HUES6 (cell line): ENCODE data around the gene LRRC56.
"Not testable (repeated sequence)": the region's sequence is repeated elsewhere in the genome, so short reads cannot be mapped to it uniquely, and the experiment has no call there.

Experiments
- H3K27ac ChIP-seq: 2 replicates; pipeline ENCODE4 v1.7.0; 2013; ENCODE audit warnings: low read depth, mild to moderate bottlenecking, low read length, inconsistent platforms
- H3K27me3 ChIP-seq: 2 replicates; pipeline ENCODE4 v1.6.1; 2013; ENCODE audit warnings: low read length; ENCODE audit not compliant: control insufficient read depth, insufficient read depth
- H3K36me3 ChIP-seq: 2 replicates; pipeline ENCODE4 v1.6.1; 2013; ENCODE audit warnings: low read length; ENCODE audit not compliant: control insufficient read depth, insufficient read depth
- H3K4me1 ChIP-seq: 2 replicates; pipeline ENCODE4 v1.6.1; 2013; ENCODE audit warnings: low read length; ENCODE audit not compliant: control insufficient read depth, insufficient read depth
- H3K4me3 ChIP-seq: 2 replicates; pipeline ENCODE4 v1.5.1; 2013; ENCODE audit warnings: low read depth, low read length
- H3K9ac ChIP-seq: one replicate; pipeline ENCODE4 v1.6.1; 2013; ENCODE audit warnings: mild to moderate bottlenecking, low read length
- H3K9me3 ChIP-seq: 2 replicates; pipeline ENCODE4 v1.6.1; 2013; ENCODE audit warnings: low read depth, low read length; ENCODE audit not compliant: control insufficient read depth, insufficient read depth

LRRC56 gene

DNA sequence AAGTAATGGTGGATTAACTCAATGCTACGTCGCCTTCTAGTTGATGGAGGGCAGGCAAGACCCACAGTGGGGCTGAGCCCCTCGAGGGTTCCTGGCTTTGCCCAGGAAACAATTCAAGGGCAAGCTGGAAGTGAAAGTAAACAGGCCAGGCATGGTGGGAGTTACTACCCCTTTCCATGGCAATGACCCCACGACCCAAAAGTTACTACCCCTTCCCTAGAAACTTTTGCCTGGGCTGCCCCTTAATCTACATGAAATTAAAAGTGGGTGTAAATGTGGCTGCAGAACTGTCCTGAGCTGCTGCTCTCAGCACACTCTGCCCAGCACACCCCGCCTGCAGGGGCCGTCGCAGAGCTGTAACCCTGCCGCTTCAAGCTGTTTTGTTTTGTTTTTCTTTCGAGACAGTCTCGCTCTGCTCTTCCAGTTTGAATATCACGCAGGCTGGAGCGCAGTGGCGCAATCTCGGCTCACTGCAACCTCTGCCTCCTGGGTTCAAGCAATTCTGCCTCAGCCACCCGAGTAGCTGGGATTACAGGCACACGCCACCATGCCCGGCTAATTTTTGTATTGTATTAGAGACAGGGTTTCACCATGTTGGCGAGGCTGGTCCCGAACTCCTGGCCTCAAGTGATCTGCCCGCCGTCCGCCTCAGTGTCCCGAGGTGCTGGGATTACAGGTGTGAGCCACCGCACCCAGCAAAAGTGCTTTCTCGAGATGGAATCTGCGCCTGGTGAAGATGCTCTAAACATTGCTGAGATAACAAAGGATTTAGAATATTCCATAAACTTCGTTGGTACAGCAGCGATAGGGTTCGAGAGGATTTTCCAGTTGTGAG, 24.3 kb upstream of the LRRC56 start:
- Histone ChIP-seq H3K27me3 (no peaks in the 10 kb centered on the region), H3K36me3 (peaks cover 4% of the 10 kb centered on the region), H3K9ac (no peak overlapping the region), H3K27ac (no peak overlapping the region), H3K4me1 (no peaks in the 10 kb centered on the region), H3K4me3 (no peak overlapping the region), H3K9me3 (peaks cover 22% of the 10 kb centered on the region)

DNA sequence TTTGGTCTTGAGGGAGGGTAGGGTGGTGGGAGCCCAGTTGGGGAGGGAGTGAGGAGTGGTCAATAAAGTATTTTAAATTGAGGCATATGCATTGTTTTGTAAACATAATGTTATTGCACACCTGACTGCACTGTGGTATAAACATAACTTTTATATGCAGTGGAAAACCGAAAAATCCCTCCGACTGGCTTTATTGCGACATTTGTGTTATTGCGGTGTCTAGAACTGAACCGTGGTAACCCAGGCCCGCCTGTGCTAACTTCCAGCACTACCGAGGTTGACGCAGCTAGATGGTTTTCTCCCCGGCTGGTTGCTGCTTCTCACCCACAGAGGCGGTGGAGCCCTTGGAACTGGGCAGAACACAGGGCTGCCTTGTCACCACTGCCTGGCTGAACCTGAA, 22.7 kb upstream of the LRRC56 start:
- H3K36me3 ChIP-seq = no peaks in the 10 kb centered on the region; the same call in none of the 2 replicates
- no peak overlapping the region for H3K27ac ChIP-seq
- H3K4me1 ChIP-seq = no peaks in the 10 kb centered on the region
- H3K27me3 ChIP-seq = no peaks in the 10 kb centered on the region
- H3K9ac ChIP-seq = no peak overlapping the region
- no peak overlapping the region for H3K4me3 ChIP-seq
- peaks cover 26% of the 10 kb centered on the region for H3K9me3 ChIP-seq

- Histone ChIP-seq H3K4me3 (no peak overlapping the region), H3K4me1 (no peaks in the 10 kb centered on the region), H3K27me3 (no peaks in the 10 kb centered on the region), H3K9me3 (peaks cover 26% of the 10 kb centered on the region), H3K36me3 (no peaks in the 10 kb centered on the region; the same call in none of the 2 replicates), H3K9ac (no peak overlapping the region), H3K27ac (no peak overlapping the region)
Observed at GRCh38 chr11:515131-515530, 22.2 kb upstream of the LRRC56 start.

- Histone ChIP-seq H3K27ac (no peak overlapping the region), H3K36me3 (no peaks in the 10 kb centered on the region; the same call in 1 of the 2 replicates), H3K9me3 (peaks cover 26% of the 10 kb centered on the region), H3K4me3 (no peak overlapping the region), H3K27me3 (no peaks in the 10 kb centered on the region), H3K4me1 (no peaks in the 10 kb centered on the region), H3K9ac (no peak overlapping the region)
Observed at GRCh38 chr11:516400-516799, 20.9 kb upstream of the LRRC56 start.

DNA sequence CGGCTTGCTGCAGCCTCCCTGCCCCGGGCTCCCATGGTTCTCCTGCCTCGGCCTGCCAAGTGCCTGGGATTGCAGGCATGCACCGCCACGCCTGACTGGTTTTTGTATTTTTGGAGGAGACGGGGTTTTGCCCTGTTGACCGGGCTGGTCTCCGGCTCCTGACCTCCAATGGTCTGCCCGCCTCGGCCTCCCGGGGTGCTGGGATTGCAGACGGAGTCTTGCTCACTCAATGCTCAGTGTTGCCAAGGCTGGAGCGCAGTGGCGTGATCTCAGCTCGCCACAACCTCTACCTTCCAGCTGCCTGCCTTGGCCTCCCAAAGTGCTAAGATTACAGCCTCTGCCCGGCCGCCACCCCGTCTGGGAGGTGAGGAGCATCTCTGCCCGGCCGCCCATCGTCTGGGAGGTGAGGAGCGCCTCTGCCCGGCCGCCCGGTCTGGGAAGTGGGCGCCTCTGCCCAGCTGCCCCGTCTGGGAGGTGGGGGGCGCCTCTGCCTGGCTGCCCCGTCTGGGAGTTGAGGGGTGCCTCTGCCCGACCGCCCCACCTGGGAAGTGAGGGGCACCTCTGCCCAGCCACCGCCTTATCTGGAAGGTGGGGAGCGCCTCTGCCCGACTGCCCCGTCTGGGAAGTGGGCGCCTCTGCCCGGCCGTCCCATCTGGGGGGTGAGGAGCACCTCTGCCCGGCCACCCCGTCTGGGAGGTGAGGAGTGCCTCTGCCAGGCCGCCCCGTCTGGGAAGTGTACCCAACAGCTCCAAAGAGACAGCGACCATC, 20.2 kb upstream of the LRRC56 start:
- not testable (repeated sequence) for H3K27me3 ChIP-seq, H3K36me3 ChIP-seq, H3K4me3 ChIP-seq, H3K4me1 ChIP-seq, H3K9ac ChIP-seq, H3K27ac ChIP-seq
- H3K9me3 ChIP-seq = peaks cover 26% of the 10 kb centered on the region

GRCh38 chr11:518463-519202, 18.7 kb upstream of the LRRC56 start:
- no peak overlapping the region for H3K27ac ChIP-seq

GRCh38 chr11:520428-521176, 16.7 kb upstream of the LRRC56 start:
- H3K9me3 ChIP-seq = peaks cover 21% of the 10 kb centered on the region
- H3K9ac ChIP-seq = no peak overlapping the region
- H3K4me3 ChIP-seq = no peak overlapping the region
- H3K27ac ChIP-seq = no peak overlapping the region
- no peaks in the 10 kb centered on the region for H3K27me3 ChIP-seq
- no peaks in the 10 kb centered on the region for H3K4me1 ChIP-seq
- H3K36me3 ChIP-seq = no peaks in the 10 kb centered on the region

More at GRCh38 chr11:518463-519202, 18.7 kb upstream of the LRRC56 start:
- Histone ChIP-seq H3K4me1 (no peaks in the 10 kb centered on the region), H3K9me3 (peaks cover 26% of the 10 kb centered on the region), H3K27me3 (no peaks in the 10 kb centered on the region), H3K36me3 (no peaks in the 10 kb centered on the region; the same call in 1 of the 2 replicates), H3K4me3 (peak overlapping the region; percentile 31; the same call in 1 of the 2 replicates), H3K9ac (no peak overlapping the region)

DNA sequence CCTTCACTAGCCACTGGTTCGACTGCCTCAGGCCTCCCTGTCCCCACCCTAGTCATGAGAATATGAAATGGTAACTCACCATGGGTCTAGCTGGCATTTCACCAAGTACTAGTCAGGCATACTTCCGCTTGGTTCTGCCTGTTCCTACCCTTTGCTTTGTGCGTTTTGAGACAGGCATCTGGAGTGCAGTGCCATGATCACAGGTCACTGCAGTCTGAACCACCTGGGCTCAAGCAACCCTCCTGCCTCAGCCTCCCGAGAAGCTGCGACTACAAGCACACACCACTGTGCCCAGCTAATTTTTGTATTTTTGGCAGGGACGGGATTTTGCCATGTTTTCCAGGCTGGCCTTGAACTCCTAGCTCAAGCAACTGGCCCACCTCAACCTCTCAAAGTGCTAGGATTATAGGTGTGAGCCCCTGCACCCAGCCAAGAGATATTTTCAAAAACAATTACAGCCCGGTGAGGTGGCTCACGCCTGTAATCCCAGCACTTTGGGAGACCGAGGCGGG, 16.1 kb upstream of the LRRC56 start:
- H3K4me1 ChIP-seq = no peaks in the 10 kb centered on the region
- no peaks in the 10 kb centered on the region for H3K36me3 ChIP-seq
- no peaks in the 10 kb centered on the region for H3K27me3 ChIP-seq
- no peak overlapping the region for H3K9ac ChIP-seq
- no peak overlapping the region for H3K27ac ChIP-seq
- peaks cover 17% of the 10 kb centered on the region for H3K9me3 ChIP-seq
- no peak overlapping the region for H3K4me3 ChIP-seq

GRCh38 chr11:526192-526591, 11.1 kb upstream of the LRRC56 start:
- Histone ChIP-seq H3K9ac (no peak overlapping the region), H3K27ac (no peak overlapping the region), H3K9me3 (no peaks in the 10 kb centered on the region), H3K36me3 (no peaks in the 10 kb centered on the region), H3K4me3 (no peak overlapping the region), H3K4me1 (no peaks in the 10 kb centered on the region), H3K27me3 (no peaks in the 10 kb centered on the region)

GRCh38 chr11:528166-528814, 9.0 kb upstream of the LRRC56 start:
- Histone ChIP-seq H3K36me3 (peaks cover 19% of the 10 kb centered on the region), H3K4me3 (no peak overlapping the region), H3K27ac (no peak overlapping the region), H3K27me3 (no peaks in the 10 kb centered on the region), H3K4me1 (no peaks in the 10 kb centered on the region), H3K9ac (no peak overlapping the region), H3K9me3 (no peaks in the 10 kb centered on the region)
